IMR-90 (cell line): ENCODE measurements around the gene EIF3K. TPM values are rescaled to one million over a fixed set of nuclear protein-coding genes. Genes with fewer than 3 reads are reported as not detected.

Source experiments
- ATAC-seq: fragments of 200-7000 bp; cut with Tn5 transposase; 2 replicates; pipeline ENCODE4 v1.9.1; 2020; ENCODE audit warnings: low read depth, mild to moderate bottlenecking, moderate library complexity
- Bru-seq: library from RNA; stranded (reverse); fragments of 400-500 nt; gene quantifications from one replicate; lab custom pipeline; 2021; lab: Mats Ljungman, UMichigan
- BruChase-seq, 2 experiments: library from RNA; stranded (reverse); fragments of 400-500 nt; gene quantifications; one replicate each; lab custom pipeline; 2021; lab: Mats Ljungman, UMichigan
- BruUV-seq: library from RNA; stranded (reverse); fragments of 400-500 nt; replicated peaks from 2 replicates; lab custom pipeline; 2021; lab: Mats Ljungman, UMichigan
- CTCF ChIA-PET: fragments of 300-600 bp; formaldehyde crosslinking; extraction: SDS; loops from one replicate; lab custom pipeline; 2021; ENCODE audit warnings: antibody characterized with exemption; lab: Yijun Ruan, JAX
- POLR2A ChIA-PET: fragments of 300-600 bp; sonication (Branson Sonifier 250); formaldehyde crosslinking; loops from one replicate; lab custom pipeline; 2022; ENCODE audit warnings: antibody characterized with exemption; ENCODE audit not compliant: unreplicated experiment; lab: Charles Lee
- DNase-seq: peaks from one replicate; pipeline ENCODE4 v3.0.0; 2013
- H2AFZ ChIP-seq: replicated peaks from 2 replicates; pipeline ENCODE3; 2013; ENCODE audit warnings: low read length, mild to moderate bottlenecking; ENCODE audit not compliant: poor library complexity
- H2AK5ac ChIP-seq: 2 replicates; pipeline ENCODE4 v1.6.1; 2013; ENCODE audit warnings: low read depth, low read length, inconsistent platforms
- H2AK9ac ChIP-seq: replicated peaks from 2 replicates; pipeline ENCODE3; 2013; ENCODE audit warnings: mild to moderate bottlenecking, low read depth, low read length, moderate library complexity; ENCODE audit not compliant: poor library complexity
- H2BK120ac ChIP-seq: 2 replicates; pipeline ENCODE4 v1.6.1; 2013; ENCODE audit warnings: low read depth, low read length, inconsistent platforms
- H2BK15ac ChIP-seq: 3 replicates; pipeline ENCODE4 v1.6.1; 2013; ENCODE audit warnings: low read depth, low read length, inconsistent platforms
- H2BK20ac ChIP-seq: 2 replicates; pipeline ENCODE4 v1.6.1; 2013; ENCODE audit warnings: low read depth, mild to moderate bottlenecking, inconsistent platforms, low read length, moderate library complexity
- H2BK5ac ChIP-seq: 2 replicates; pipeline ENCODE4 v1.6.1; 2013; ENCODE audit warnings: mild to moderate bottlenecking, low read depth, low read length, inconsistent platforms; ENCODE audit not compliant: poor library complexity, severe bottlenecking
- H3K14ac ChIP-seq: replicated peaks from 2 replicates; pipeline ENCODE4 v1.6.1; 2013; ENCODE audit warnings: low read depth, low read length, inconsistent platforms
- H3K18ac ChIP-seq: 2 replicates; pipeline ENCODE4 v1.6.1; 2013; ENCODE audit warnings: low read depth, low read length, control low read depth
- H3K23ac ChIP-seq: 2 replicates; pipeline ENCODE4 v1.6.1; 2013; ENCODE audit warnings: low read depth, low read length, inconsistent platforms
- H3K27ac ChIP-seq: 2 replicates; pipeline ENCODE4 v1.5.1; 2013; ENCODE audit warnings: mild to moderate bottlenecking, control low read depth, low read length; ENCODE audit not compliant: insufficient read depth
- H3K27me3 ChIP-seq: 2 replicates; pipeline ENCODE4 v1.6.1; 2013; ENCODE audit warnings: low read length; ENCODE audit not compliant: control insufficient read depth, insufficient read depth
- H3K36me3 ChIP-seq: 2 replicates; pipeline ENCODE4 v1.6.1; 2013; ENCODE audit warnings: low read length, mixed read lengths; ENCODE audit not compliant: control insufficient read depth, insufficient read depth
- H3K4ac ChIP-seq: 2 replicates; pipeline ENCODE4 v1.6.1; 2013; ENCODE audit warnings: low read depth, low read length, inconsistent platforms
- H3K4me1 ChIP-seq: 2 replicates; pipeline ENCODE4 v1.6.1; 2013; ENCODE audit warnings: low read length, mixed read lengths; ENCODE audit not compliant: control insufficient read depth, insufficient read depth
- H3K4me2 ChIP-seq: 2 replicates; pipeline ENCODE4 v1.6.1; 2013; ENCODE audit warnings: low read depth, mild to moderate bottlenecking, control low read depth, low read length, moderate library complexity
- H3K4me3 ChIP-seq: 2 replicates; pipeline ENCODE4 v1.5.1; 2013; ENCODE audit warnings: low read depth, mild to moderate bottlenecking, control low read depth, low read length, moderate library complexity; ENCODE audit not compliant: insufficient read depth
- H3K56ac ChIP-seq: 2 replicates; pipeline ENCODE4 v1.6.1; 2013; ENCODE audit warnings: low read length, inconsistent platforms; ENCODE audit not compliant: insufficient read depth; ENCODE audit errors: extremely low read depth
- H3K79me1 ChIP-seq, 2 experiments: 2 replicates each; pipeline ENCODE4 v1.6.1; 2013; ENCODE audit warnings: low read length in 2 of 2, inconsistent platforms in 1 of 2, low read depth in 1 of 2
- H3K9ac ChIP-seq: 2 replicates; pipeline ENCODE4 v1.6.1; 2013; ENCODE audit warnings: low read depth, low read length, control low read depth
- H3K9me1 ChIP-seq: 2 replicates; pipeline ENCODE4 v1.6.1; 2013; ENCODE audit warnings: low read length, inconsistent platforms; ENCODE audit not compliant: insufficient read depth
- H3K9me3 ChIP-seq: 2 replicates; pipeline ENCODE4 v1.6.1; 2013; ENCODE audit warnings: low read length; ENCODE audit not compliant: control insufficient read depth, insufficient read depth
- H4K20me1 ChIP-seq: 2 replicates; pipeline ENCODE4 v1.6.1; 2013; ENCODE audit warnings: low read length, inconsistent platforms; ENCODE audit not compliant: insufficient read depth
- H4K5ac ChIP-seq: 2 replicates; pipeline ENCODE4 v1.6.1; 2013; ENCODE audit warnings: mild to moderate bottlenecking, low read depth, low read length, control low read depth
- H4K8ac ChIP-seq, 2 experiments: 2 replicates each; pipeline ENCODE4 v1.6.1; 2013; ENCODE audit warnings: low read depth in 2 of 2, low read length in 2 of 2, control low read depth in 1 of 2, inconsistent platforms in 1 of 2
- H4K91ac ChIP-seq: 2 replicates; pipeline ENCODE4 v1.6.1; 2013; ENCODE audit warnings: low read depth, low read length, inconsistent platforms; ENCODE audit not compliant: insufficient read depth
- BHLHE40 ChIP-seq: fragments of 150-350 bp; IDR thresholded peaks from 2 replicates; pipeline ENCODE4 v1.6.1; 2016; ENCODE audit warnings: mild to moderate bottlenecking, low read depth, low read length
- CEBPB ChIP-seq: IDR thresholded peaks from 2 replicates; pipeline ENCODE4 v1.6.1; 2012; ENCODE audit warnings: low read depth, low read length, improper control_type of control experiment
- CHD1 ChIP-seq: IDR thresholded peaks from 2 replicates; pipeline ENCODE4 v1.6.1; 2012; ENCODE audit warnings: low read depth, low read length, improper control_type of control experiment
- MXI1 ChIP-seq: IDR thresholded peaks from 2 replicates; pipeline ENCODE4 v1.6.1; 2012; ENCODE audit warnings: low read depth, mild to moderate bottlenecking, low read length, moderate library complexity, borderline replicate concordance
- POLR2A ChIP-seq: IDR thresholded peaks from 2 replicates; pipeline ENCODE4 v1.6.1; 2012; ENCODE audit warnings: mild to moderate bottlenecking, low read depth, low read length
- RAD21 ChIP-seq: IDR thresholded peaks from 2 replicates; pipeline ENCODE4 v1.6.1; 2012; ENCODE audit warnings: low read length, improper control_type of control experiment
- RFX5 ChIP-seq: IDR thresholded peaks from 2 replicates; pipeline ENCODE4 v1.8.0; 2012; ENCODE audit warnings: low read depth, mild to moderate bottlenecking, low read length, moderate library complexity
- SMC3 ChIP-seq: fragments of 150-350 bp; IDR thresholded peaks from 2 replicates; pipeline ENCODE4 v1.6.1; 2016; ENCODE audit warnings: low read depth, mild to moderate bottlenecking, antibody characterized with exemption, low read length, moderate library complexity
- WGBS, 2 experiments: methylation state at CpG; one replicate each; pipeline versions ENCODE4 v1.1.5 to v1.1.7; 2013; ENCODE audit warnings: missing lambda C conversion rate in 2 of 2; ENCODE audit not compliant: insufficient read length in 1 of 2; ENCODE audit errors: extremely low coverage in 2 of 2; 5-methylcytosine and 5-hydroxymethylcytosine counted together
- dilution Hi-C: fragments of 300-500 bp; cut with HindIII; formaldehyde crosslinking; loops from one replicate; pipeline ENCODE4 v1.14.3; 2018; ENCODE audit warnings: low sequenced_read_pairs; ENCODE audit not compliant: unreplicated experiment
- in situ Hi-C: fragments of 300-500 bp; cut with MboI; formaldehyde crosslinking; loops from 3 replicates; pipeline ENCODE4 v1.14.3; 2019; ENCODE audit warnings: low sequenced_read_pairs, inconsistent platforms, mixed read lengths
- intact Hi-C: fragments of 100-400 bp; cut with micrococcal nuclease; formaldehyde crosslinking; loops from 2 replicates; pipeline ENCODE4 v1.10.0; 2022
- long read RNA-seq: library from polyadenylated mRNA; unstranded; transcript quantifications from one replicate; pipeline ENCODE4 v2.0.0, GENCODE V29; 2021; ENCODE audit not compliant: unreplicated experiment
- polyA plus RNA-seq, 3 experiments: library from polyadenylated mRNA; depleted of rRNA; stranded (reverse); fragments of >200 nt; gene quantifications; 2 replicates each; pipeline ENCODE4 v1.2.3, GENCODE V29; 2012; ENCODE audit warnings: low replicate concordance in 1 of 3
- total RNA-seq: library from RNA; depleted of rRNA; stranded (reverse); fragments of >200 nt; gene quantifications from 2 replicates; pipeline ENCODE4 v1.2.3, GENCODE V29; 2012; rRNA removed
- TF ChIP-seq, protein P1 (sequence below): fragments of 150-350 bp; IDR thresholded peaks from 2 replicates; pipeline ENCODE4 v1.6.1; 2016; ENCODE audit warnings: low read depth, mild to moderate bottlenecking, low read length, moderate library complexity, borderline replicate concordance
- TF ChIP-seq, protein P2 (sequence below): fragments of 150-350 bp; IDR thresholded peaks from 2 replicates; pipeline ENCODE4 v1.6.1; 2017; ENCODE audit warnings: mild to moderate bottlenecking, antibody characterized with exemption, low read length, low read depth

The EIF3K gene, protein sequence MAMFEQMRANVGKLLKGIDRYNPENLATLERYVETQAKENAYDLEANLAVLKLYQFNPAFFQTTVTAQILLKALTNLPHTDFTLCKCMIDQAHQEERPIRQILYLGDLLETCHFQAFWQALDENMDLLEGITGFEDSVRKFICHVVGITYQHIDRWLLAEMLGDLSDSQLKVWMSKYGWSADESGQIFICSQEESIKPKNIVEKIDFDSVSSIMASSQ
- 965 and 1,137 TPM in 2 replicates for total RNA-seq
- 524 and 575 TPM in 2 replicates for polyA plus RNA-seq (2012; rRNA removed)
- polyA plus RNA-seq (2012; cell fraction: cytosol; rRNA removed), result 561 and 960 TPM in 2 replicates
- polyA plus RNA-seq (2012; cell fraction: nucleus; rRNA removed; ENCODE audit: low replicate concordance), result 263 and 486 TPM in 2 replicates
- percentile 81 among the genes with signal in this experiment for Bru-seq, nascent RNA
- percentile 88 among the genes with signal in this experiment for BruChase-seq, experiment 1, labeled RNA remaining after a 6-hour chase
- BruChase-seq, experiment 2, labeled RNA remaining after a 2-hour chase, result percentile 81 among the genes with signal in this experiment
- long read RNA-seq, transcript EIF3K-201 (8 exons, 864 nt), result major isoform, 62 of 144 reads
- long read RNA-seq, transcript EIF3K-212 (5 exons, 704 nt), result minor isoform, 8 of 144 reads
- long read RNA-seq, partial matches to known transcripts, result 63 of 144 reads
- long read RNA-seq, other reads (novel, unspliced or antisense), result 9 of 144 reads

DNA sequence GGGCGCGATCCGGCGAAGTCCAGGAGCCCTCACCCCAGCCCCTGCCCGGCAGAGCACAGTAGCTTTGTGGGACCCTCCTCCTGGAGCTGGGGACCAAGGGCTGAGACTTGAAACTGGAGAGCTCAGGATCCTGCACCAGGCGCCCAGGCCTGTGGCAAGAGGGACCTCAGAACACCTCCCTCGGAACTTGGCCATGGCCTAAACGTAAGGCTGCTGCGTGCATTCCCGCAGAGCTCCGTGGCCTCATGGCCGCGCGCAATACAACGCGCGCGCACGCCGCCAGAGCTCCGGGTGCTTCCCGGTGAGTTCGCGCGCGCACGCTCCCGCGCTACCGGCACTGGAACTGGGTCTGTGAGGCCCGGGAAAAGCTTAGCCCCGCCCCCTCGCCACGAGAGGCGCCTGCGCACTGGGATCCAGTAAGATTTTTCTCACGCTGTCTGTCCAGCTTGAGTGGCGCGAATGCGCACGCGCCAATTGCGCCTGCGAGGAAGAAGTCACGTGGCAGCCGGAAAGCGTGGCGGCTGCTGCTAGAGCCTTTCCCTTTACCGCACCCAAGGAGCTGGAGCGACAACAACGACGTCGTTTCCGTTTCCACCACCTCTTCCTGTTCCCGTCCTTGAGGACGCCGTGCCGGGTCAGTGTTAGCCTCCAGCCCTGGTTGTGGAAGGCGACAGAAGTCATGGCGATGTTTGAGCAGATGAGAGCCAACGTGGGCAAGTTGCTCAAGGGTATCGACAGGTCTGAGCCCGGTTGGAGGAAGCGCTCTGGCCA lies at the start of gene EIF3K:
TSS of gene EIF3K (plus strand) at position 599 of the 771 bp plus-strand sequence. CDS start at position 680, 81 bp downstream.
- CTCF ChIA-PET, result interaction anchor here (0.6 kb wide), 1 partner anchor 11 kb away, joined by 3 read pairs; no protein-coding TSS in a partner anchor
- dilution Hi-C loops, result no loop called here
- POLR2A ChIA-PET, result no interaction called here
- H3K23ac ChIP-seq, result peak within 1 kb of the TSS; percentile 71
- H2BK120ac ChIP-seq, result 0 out of 2 replicates have a peak within 1 kb of the TSS, but pooled peaks have one; percentile 12
- H3K4me2 ChIP-seq, result peak within 1 kb of the TSS; percentile 91
- peak within 1 kb of the TSS; percentile 94 for H2AFZ ChIP-seq
- H2AK9ac ChIP-seq, result peak within 1 kb of the TSS; percentile 95
- no peaks in the 10 kb centered on the region for H3K9me3 ChIP-seq
- TF ChIP-seq, protein P1, sequence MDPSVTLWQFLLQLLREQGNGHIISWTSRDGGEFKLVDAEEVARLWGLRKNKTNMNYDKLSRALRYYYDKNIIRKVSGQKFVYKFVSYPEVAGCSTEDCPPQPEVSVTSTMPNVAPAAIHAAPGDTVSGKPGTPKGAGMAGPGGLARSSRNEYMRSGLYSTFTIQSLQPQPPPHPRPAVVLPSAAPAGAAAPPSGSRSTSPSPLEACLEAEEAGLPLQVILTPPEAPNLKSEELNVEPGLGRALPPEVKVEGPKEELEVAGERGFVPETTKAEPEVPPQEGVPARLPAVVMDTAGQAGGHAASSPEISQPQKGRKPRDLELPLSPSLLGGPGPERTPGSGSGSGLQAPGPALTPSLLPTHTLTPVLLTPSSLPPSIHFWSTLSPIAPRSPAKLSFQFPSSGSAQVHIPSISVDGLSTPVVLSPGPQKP, result no peak
- no peak for TF ChIP-seq RAD21
- TF ChIP-seq RFX5, result no peak
- no peak for TF ChIP-seq CEBPB
- TF ChIP-seq SMC3, result no peak
- TF ChIP-seq, protein P2, sequence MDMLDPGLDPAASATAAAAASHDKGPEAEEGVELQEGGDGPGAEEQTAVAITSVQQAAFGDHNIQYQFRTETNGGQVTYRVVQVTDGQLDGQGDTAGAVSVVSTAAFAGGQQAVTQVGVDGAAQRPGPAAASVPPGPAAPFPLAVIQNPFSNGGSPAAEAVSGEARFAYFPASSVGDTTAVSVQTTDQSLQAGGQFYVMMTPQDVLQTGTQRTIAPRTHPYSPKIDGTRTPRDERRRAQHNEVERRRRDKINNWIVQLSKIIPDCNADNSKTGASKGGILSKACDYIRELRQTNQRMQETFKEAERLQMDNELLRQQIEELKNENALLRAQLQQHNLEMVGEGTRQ, result peak; percentile 97
- no peak for TF ChIP-seq CHD1
- peak; percentile 93 for TF ChIP-seq BHLHE40
- peak; percentile 99 for TF ChIP-seq MXI1
- peak; percentile 81 for TF ChIP-seq POLR2A
- 0 out of 2 replicates have a peak within 1 kb of the TSS, but pooled peaks have one; percentile 8 for H3K18ac ChIP-seq
- ATAC-seq (peak; percentile 97), DNase-seq (peak; percentile 99)
- peak within 1 kb of the TSS; percentile 90 for H3K14ac ChIP-seq
- H2BK15ac ChIP-seq, result no peak within 1 kb of the TSS
- H2BK5ac ChIP-seq, result peak within 1 kb of the TSS; percentile 63
- H3K27me3 ChIP-seq, result no peaks in the 10 kb centered on the region
- H4K8ac ChIP-seq, result peak within 1 kb of the TSS; percentile 97 to 99
- peaks cover 13% of the 10 kb centered on the region for H3K36me3 ChIP-seq
- H3K27ac ChIP-seq, result peak within 1 kb of the TSS; percentile 78
- H3K4ac ChIP-seq, result peak within 1 kb of the TSS; percentile 81
- peak within 1 kb of the TSS; percentile 99 for H4K5ac ChIP-seq
- H4K20me1 ChIP-seq, result peaks cover 6% of the 10 kb centered on the region; the same call in 1 of the 2 replicates
- H3K79me1 ChIP-seq, result peaks cover 13 to 31% of the 10 kb centered on the region in 2 experiments; a peak in 3 of 4 replicates
- H3K4me3 ChIP-seq, result peak within 1 kb of the TSS; percentile 63
- no TSS peak for BruUV-seq
- H3K9ac ChIP-seq, result peak within 1 kb of the TSS; percentile 89
- intact Hi-C loops, result loop anchor here (1.0 to 2.0 kb wide), 2 partner anchors 103 to 216 kb away; partner anchors contain the start of gene FAM98C
- peaks cover 6% of the 10 kb centered on the region; the same call in 1 of the 2 replicates for H3K4me1 ChIP-seq
- 1% methylated on average over 49 of the region's 64 CpGs; no CpG with 5 or more reads in 1 of the 2 experiments for WGBS, 2 experiments
- no peak within 1 kb of the TSS for H2BK20ac ChIP-seq
- H4K91ac ChIP-seq, result peak within 1 kb of the TSS; percentile 86
- in situ Hi-C loops, result no loop called here
- peaks cover 7% of the 10 kb centered on the region for H3K9me1 ChIP-seq
- H3K56ac ChIP-seq, result peak within 1 kb of the TSS; percentile 65
- H2AK5ac ChIP-seq, result peak within 1 kb of the TSS; percentile 96
